HTERT RPE-1 (cell line): Measurements from ENCODE around the gene PHACTR1.

Experiments
- in situ Hi-C: fragments of 300-500 bp; cut with MboI; formaldehyde crosslinking; loops from 4 replicates; pipeline ENCODE4 v1.14.3; 2020; ENCODE audit warnings: low sequenced_read_pairs

PHACTR1 gene

GRCh38 chr6:13094781-13095425 lies 378.3 kb downstream of the PHACTR1 start:
- in situ Hi-C loops: no loop called here

- in situ Hi-C loops: no loop called here
These were observed 379.5 kb downstream of the PHACTR1 start for GRCh38 chr6:13096084-13096483.

- in situ Hi-C loops: no loop called here
These were observed 380.9 kb downstream of the PHACTR1 start for GRCh38 chr6:13097454-13097853.

- in situ Hi-C loops: no loop called here
These were observed 381.4 kb downstream of the PHACTR1 start for GRCh38 chr6:13098006-13098405.

GRCh38 chr6:13098793-13099570 lies 382.4 kb downstream of the PHACTR1 start:
- in situ Hi-C loops: no loop called here

- in situ Hi-C loops: no loop called here
These were observed 383.2 kb downstream of the PHACTR1 start for GRCh38 chr6:13099771-13100170.

GRCh38 chr6:13101409-13101808 lies 384.8 kb downstream of the PHACTR1 start:
- in situ Hi-C loops: no loop called here

- in situ Hi-C loops: no loop called here
These were observed 385.4 kb downstream of the PHACTR1 start for GRCh38 chr6:13101985-13102384.

GRCh38 chr6:13103169-13103568 lies 386.6 kb downstream of the PHACTR1 start:
- in situ Hi-C loops: no loop called here

- in situ Hi-C loops: no loop called here
These were observed 388.6 kb downstream of the PHACTR1 start for GRCh38 chr6:13105139-13105538.

GRCh38 chr6:13112921-13113320 lies 396.4 kb downstream of the PHACTR1 start:
- in situ Hi-C loops: no loop called here

- in situ Hi-C loops: no loop called here
These were observed 396.8 kb downstream of the PHACTR1 start for GRCh38 chr6:13113376-13113775.

GRCh38 chr6:13113981-13114593 lies 397.5 kb downstream of the PHACTR1 start:
- in situ Hi-C loops: no loop called here

GRCh38 chr6:13116155-13116554 lies 399.6 kb downstream of the PHACTR1 start:
- in situ Hi-C loops: no loop called here

- in situ Hi-C loops: no loop called here
These were observed 401.0 kb downstream of the PHACTR1 start for GRCh38 chr6:13117570-13117969.

- in situ Hi-C loops: no loop called here
These were observed 403.0 kb downstream of the PHACTR1 start for GRCh38 chr6:13119549-13119948.

GRCh38 chr6:13120483-13121482 lies 404.2 kb downstream of the PHACTR1 start:
- in situ Hi-C loops: no loop called here

GRCh38 chr6:13124131-13124530 lies 407.6 kb downstream of the PHACTR1 start:
- in situ Hi-C loops: no loop called here

- in situ Hi-C loops: no loop called here
These were observed 409.3 kb downstream of the PHACTR1 start for GRCh38 chr6:13125841-13126240.

- in situ Hi-C loops: no loop called here
These were observed 415.5 kb downstream of the PHACTR1 start for GRCh38 chr6:13131935-13132661.
